Neural progenitor cell (in vitro differentiated cells): Measurements from ENCODE around the gene HPRT1.

Experiments used
- EZH2 ChIP-seq: fragments of 200-600 bp; sonication (generic); IDR thresholded peaks from 2 replicates; pipeline ENCODE4 v1.6.1; 2017; ENCODE audit warnings: antibody characterized with exemption, mild to moderate bottlenecking, moderate library complexity
- TF ChIP-seq, protein P1 (sequence below): fragments of 200-600 bp; sonication (generic); IDR thresholded peaks from 2 replicates; pipeline ENCODE4 v1.5.1; 2017; ENCODE audit warnings: antibody characterized with exemption, mild to moderate bottlenecking

DNA sequence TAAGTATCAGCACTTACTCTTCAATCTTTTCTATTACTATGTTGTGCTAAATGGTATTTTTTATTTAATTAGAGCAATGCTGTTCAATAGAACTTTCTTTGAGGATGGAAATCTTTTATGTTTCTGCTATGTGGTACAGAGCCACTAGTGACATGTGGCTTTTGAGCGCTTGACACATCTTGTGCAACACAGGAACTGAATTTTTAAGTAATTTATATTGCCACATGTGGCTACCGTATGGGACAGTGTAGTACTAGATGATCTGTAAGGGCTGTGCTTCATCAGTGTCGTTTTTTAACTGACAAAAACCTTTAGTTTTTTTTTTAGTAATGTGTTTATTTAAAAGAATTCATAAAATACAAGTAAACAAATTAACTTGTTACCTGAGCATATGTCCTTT is 22.4 kb downstream of the HPRT1 start:
- TF ChIP-seq, protein P1, sequence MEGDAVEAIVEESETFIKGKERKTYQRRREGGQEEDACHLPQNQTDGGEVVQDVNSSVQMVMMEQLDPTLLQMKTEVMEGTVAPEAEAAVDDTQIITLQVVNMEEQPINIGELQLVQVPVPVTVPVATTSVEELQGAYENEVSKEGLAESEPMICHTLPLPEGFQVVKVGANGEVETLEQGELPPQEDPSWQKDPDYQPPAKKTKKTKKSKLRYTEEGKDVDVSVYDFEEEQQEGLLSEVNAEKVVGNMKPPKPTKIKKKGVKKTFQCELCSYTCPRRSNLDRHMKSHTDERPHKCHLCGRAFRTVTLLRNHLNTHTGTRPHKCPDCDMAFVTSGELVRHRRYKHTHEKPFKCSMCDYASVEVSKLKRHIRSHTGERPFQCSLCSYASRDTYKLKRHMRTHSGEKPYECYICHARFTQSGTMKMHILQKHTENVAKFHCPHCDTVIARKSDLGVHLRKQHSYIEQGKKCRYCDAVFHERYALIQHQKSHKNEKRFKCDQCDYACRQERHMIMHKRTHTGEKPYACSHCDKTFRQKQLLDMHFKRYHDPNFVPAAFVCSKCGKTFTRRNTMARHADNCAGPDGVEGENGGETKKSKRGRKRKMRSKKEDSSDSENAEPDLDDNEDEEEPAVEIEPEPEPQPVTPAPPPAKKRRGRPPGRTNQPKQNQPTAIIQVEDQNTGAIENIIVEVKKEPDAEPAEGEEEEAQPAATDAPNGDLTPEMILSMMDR, result no peak
- TF ChIP-seq EZH2, result no peak
